Kasumi-1 (cell line): ENCODE data around the gene ERC2.

Experiments
- DNase-seq, 2 experiments: peaks; one replicate each; lab custom pipeline; 2025; lab: John Stamatoyannopoulos, UW

ERC2 gene

GRCh38 chr3:55716044-55716443 lies 752.2 kb downstream of the ERC2 start:
- DNase-seq: no peak

DNA sequence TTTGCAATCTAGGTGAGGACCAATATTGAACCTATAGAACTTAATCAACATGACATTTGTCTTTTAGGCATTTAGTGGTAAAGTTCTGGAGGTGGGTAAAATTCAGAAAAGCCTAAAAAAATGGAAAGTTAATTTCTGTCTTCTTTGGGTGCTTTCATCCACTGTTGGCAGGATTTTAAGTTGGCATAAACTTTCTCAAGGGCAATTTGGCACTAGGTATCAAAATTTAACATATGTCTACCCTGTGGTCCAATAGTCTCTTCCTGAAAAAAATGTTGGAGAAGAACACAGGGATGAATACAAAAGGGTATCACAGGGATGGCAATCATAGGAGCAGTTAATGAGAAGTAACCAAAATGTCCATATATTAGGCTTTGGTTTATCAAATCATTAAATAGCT lies 754.2 kb downstream of the ERC2 start:
- no peak for DNase-seq

GRCh38 chr3:55711646-55712045 lies 756.6 kb downstream of the ERC2 start:
- no peak for DNase-seq

- DNase-seq: no peak
Observed at GRCh38 chr3:55709411-55710012, 758.8 kb downstream of the ERC2 start.

- DNase-seq: no peak
Observed at GRCh38 chr3:55708921-55709320, 759.3 kb downstream of the ERC2 start.

DNA sequence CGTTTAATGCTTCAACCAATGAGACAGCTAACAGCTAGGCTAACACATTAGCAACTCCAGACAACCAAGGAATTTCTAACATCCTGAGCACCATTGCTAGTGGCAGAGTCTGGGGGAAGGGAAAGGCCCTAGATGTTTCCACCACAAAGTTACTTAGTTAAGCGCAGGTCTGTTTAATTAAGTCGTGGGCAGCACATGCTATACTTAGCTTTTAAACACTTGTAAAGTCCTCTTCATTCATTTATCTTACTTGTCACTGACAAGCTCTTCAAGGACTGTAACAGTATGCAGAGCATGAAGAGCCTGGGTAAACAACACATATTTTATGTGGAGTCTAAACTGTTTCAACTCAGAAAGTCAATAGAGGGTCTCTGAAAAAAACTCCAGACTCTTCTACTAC lies 760.0 kb downstream of the ERC2 start:
- DNase-seq: no peak

- no peak for DNase-seq
Observed at GRCh38 chr3:55704521-55704920, 763.7 kb downstream of the ERC2 start.

DNA sequence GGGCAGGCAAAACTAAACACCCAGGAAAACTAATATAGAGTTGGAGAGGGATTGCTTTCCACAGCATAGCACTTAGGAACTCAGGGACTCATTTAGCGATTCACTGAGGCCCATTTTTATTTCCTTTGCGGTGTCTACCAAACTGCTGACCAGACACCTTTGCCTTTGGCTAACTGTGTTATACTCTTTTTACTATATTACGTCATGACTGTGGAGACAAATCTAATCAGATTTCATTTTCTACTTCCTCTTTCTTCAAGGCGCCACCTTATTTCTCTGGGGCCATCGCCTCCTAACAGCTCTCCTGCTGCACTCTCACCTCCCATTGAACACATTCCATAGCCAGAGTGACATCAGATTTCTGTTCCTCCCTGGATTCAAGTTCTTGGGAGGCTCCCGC lies 765.4 kb downstream of the ERC2 start:
- no peak for DNase-seq

GRCh38 chr3:55701997-55702396 lies 766.3 kb downstream of the ERC2 start:
- no peak for DNase-seq

DNA sequence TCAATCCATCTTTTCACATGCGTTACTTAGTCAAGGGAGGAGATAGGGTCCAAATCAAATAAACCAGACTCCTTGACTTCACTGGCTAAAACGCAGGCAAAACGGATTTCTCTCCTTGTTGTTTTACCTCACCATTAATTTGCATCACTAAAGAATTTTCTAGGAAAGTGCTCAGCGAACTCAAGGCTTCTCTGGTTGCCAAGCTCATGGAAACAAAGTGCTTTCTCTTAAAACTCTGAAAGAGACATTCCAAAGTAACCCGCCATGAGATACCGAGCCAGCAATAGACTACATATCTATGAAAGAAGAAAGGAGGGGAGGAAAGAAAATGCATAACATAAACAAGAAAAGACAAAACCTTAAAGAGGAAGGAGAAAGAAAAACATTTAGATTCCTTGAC lies 769.4 kb downstream of the ERC2 start:
- no peak for DNase-seq

DNA sequence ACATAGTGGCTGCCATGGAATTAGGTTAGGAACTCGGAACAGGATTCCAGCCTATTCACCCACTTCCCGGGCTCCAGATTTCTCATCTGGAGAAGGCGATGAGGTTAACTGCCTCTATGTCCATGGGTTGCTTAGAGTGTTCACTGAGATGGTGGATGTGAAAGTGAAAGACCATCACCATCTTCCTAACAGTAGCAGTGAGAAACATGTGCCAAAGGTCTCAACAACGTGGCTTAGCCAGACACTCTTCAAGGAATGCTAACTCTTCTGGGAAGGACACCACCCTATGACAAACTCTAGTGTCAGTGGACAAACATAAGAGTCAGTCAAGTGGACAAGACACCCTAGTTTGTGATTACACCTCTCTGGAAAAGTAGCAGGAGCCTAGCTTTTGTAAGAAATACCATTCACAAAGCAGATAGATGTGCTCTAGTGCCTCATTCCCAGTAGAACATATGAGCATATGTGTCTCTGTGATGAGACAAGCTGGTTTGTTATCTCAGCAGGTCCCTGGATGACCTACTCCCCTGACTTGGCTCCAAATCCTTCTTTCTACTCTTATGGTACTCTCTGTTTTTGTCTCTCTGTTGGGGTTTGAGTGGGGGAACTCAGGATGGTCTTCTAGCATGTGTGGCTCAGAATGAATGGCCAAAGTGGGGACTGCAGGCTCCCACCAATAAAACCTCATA lies 770.9 kb downstream of the ERC2 start:
- DNase-seq: no peak

DNA sequence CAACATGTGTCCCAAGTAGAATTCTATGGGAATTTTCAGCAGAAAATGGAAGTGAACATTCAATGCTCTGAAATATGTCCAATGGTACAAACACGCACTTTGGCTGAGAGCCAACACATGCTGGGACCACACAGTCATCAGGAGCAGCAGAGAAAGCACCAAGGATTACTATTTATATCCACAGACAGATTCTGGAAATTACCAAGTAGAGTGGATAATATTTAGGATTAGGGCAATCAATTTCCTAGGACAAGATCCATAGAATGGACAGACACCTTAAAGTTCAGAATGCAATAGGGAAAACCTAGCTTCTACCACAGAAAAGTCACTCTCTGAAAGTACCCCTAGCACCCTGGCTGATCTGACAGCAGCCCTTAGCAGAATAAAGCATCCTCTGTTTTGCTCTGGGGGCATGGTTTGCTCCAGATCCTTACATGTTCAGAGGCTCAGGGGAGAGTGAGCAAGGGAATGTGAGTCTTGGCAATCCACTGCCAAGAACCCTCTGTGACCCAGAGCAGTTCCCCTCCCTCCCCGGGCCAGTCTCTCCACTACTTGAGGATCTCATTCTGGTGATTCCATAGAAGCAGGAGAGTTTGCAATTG lies 775.2 kb downstream of the ERC2 start:
- DNase-seq: no peak

DNA sequence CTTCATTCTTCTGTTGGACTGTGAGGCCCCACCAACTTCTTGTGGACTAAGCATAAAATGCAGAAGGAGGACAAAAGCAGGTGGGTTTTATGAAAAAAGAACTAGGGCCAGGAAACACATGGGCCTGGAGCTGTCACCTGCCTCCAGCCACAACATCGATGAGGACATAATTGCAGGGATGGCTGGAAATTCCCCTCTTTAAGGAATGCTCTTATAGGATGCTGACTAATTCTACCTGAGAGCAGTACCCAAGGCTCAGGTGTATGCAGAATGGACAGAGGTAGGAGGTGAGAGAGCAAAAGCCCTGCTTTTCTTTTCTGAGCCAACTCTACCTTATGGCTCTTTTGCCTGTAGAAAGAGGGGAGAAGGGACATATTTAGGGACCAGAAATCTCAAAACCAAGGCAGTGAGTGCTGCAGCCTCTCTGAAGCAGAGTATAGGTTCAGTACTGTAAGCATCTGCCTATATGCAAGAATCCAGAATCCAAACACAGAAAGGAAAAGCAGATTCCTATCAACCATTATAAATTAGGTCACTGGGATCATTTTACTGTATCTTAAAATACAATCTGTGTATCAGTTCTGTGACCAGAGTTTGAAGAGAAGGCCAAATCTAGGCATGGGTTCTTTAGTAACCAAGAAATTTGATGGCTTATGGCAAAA lies 775.8 kb downstream of the ERC2 start:
- DNase-seq: no peak

GRCh38 chr3:55691141-55691540 lies 777.1 kb downstream of the ERC2 start:
- DNase-seq: no peak

- no peak for DNase-seq
Observed at GRCh38 chr3:55690726-55691125, 777.5 kb downstream of the ERC2 start.

- no peak for DNase-seq
Observed at GRCh38 chr3:55690177-55690576, 778.1 kb downstream of the ERC2 start.

GRCh38 chr3:55688154-55688553 lies 780.1 kb downstream of the ERC2 start:
- DNase-seq: no peak

DNA sequence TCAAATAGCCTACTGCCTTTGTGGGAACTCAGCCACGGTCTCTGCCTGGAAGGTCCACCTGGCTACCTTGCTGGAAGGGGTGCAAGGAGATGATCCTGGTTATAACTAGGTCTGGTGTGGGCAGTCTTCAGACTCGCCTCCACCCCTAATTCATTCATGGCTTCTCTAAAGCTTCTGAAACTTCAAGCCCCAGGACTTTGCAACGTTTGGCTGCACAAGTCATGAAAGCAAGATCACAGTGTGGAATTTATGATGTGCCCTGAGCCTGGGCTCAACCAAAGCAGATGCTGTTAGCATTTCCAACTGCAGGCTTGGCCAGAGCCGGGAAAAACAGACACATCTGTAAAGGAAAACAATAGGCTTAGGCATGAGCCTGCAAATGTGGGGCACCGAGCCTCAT lies 780.7 kb downstream of the ERC2 start:
- DNase-seq: no peak

DNA sequence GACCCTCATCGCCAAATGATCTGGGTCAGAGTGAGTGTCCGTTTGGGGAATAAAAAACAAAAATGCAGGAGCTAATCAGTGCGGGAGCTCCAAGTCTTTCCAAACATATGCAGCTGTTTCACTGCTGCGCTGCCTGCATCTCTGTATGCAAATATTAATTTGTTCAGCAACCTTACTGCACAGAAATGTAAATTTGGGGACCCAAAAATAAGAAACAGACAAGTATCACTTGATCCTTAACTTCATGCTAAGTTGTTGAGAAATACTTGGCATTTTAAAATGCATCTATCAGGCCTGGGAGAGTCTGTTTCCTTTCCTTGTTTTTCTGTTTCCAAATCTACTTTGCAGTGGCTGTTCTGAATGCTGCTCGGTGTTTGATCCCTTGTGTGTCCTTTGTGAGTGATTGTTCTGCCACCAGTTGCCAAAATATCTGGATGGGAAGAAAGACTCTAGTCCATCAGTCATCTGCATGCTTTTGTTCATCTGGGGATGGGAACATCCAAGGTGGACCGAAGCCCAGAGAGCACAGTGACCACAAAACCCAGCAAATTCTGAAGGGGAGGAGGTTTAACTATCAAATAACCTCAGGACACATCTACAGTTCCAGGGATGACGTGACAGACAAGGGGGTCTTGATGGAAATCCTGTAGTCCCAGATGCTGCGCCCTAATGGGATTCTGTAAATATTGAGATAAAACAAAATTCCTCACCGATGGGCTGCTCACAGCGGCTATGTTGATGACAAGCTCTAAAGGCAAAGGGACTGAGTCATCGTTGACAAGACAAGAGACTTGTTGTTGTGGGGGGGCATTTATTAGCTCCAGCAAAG lies 781.6 kb downstream of the ERC2 start:
- DNase-seq: no peak

- no peak for DNase-seq
Observed at GRCh38 chr3:55683666-55684270, 784.5 kb downstream of the ERC2 start.

DNA sequence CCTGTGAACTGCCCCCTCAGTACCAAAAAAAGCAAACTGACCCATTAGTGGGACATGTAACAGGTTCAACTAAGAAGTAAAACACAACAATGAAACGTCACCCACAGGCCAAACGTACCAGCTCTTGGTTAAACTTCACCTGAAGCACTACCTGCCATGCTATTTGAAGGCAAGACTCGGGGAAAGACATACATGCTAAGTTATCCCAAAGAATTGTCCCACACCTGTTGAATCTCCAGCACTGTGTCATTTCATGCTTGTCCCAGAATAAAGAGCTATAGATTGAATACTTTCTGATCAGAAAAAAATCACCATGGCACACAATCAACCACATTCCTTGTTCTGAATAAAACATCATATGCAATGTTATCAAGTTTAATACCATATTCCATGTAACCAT lies 785.8 kb downstream of the ERC2 start:
- no peak for DNase-seq
